PC-9 (cell line): ENCODE measurements around the gene SLC22A2. TPM values are rescaled to one million over a fixed set of nuclear protein-coding genes. Genes with fewer than 3 reads are reported as not detected.

Experiments
- BruUV-seq: library from RNA; stranded (reverse); fragments of 400-500 nt; replicated peaks from 2 replicates; lab custom pipeline; 2021; lab: Mats Ljungman, UMichigan
- CTCF ChIA-PET: fragments of 300-600 bp; sonication (Branson Sonifier 250); formaldehyde crosslinking; loops from one replicate; lab custom pipeline; 2022; ENCODE audit warnings: antibody characterized with exemption; lab: Charles Lee
- POLR2A ChIA-PET: fragments of 300-600 bp; sonication (Branson Sonifier 250); formaldehyde crosslinking; loops from one replicate; lab custom pipeline; 2022; ENCODE audit warnings: antibody characterized with exemption; ENCODE audit not compliant: unreplicated experiment; lab: Charles Lee
- DNase-seq, 2 experiments: peaks; one replicate each; pipeline versions ENCODE4 v3.0.0 to v3.0.0-alpha.2; 2015 to 2022; ENCODE audit warnings: mixed read lengths in 1 of 2
- H2AFZ ChIP-seq: fragments of 200-600 bp; sonication (generic); 2 replicates; pipeline ENCODE4 v1.8.1; 2017; ENCODE audit warnings: antibody characterized with exemption
- H3F3A ChIP-seq: fragments of 200-600 bp; sonication (generic); 2 replicates; pipeline ENCODE4 v1.8.1; 2017; ENCODE audit warnings: antibody characterized with exemption, mild to moderate bottlenecking, low read depth; ENCODE audit not compliant: insufficient read depth
- H3K27ac ChIP-seq: fragments of 200-600 bp; sonication (generic); 2 replicates; pipeline ENCODE4 v1.6.1; 2016; ENCODE audit warnings: mixed run types
- H3K27me3 ChIP-seq: fragments of 200-600 bp; sonication (generic); 2 replicates; pipeline ENCODE4 v1.6.1; 2016; ENCODE audit warnings: low read depth, mixed run types; ENCODE audit not compliant: insufficient read depth
- H3K36me3 ChIP-seq: fragments of 200-600 bp; sonication (generic); 2 replicates; pipeline ENCODE4 v1.6.1; 2016; ENCODE audit warnings: low read depth, mixed run types
- H3K4me1 ChIP-seq: fragments of 200-600 bp; sonication (generic); replicated peaks from 2 replicates; pipeline ENCODE4 v1.6.1; 2016; ENCODE audit warnings: mixed run types; ENCODE audit not compliant: insufficient read depth
- H3K4me2 ChIP-seq: fragments of 200-600 bp; sonication (generic); 2 replicates; pipeline ENCODE4 v1.6.1; 2017; ENCODE audit warnings: mixed run types
- H3K4me3 ChIP-seq: fragments of 200-600 bp; sonication (generic); 2 replicates; pipeline ENCODE4 v1.6.1; 2016; ENCODE audit warnings: mixed run types
- H3K79me2 ChIP-seq: fragments of 200-600 bp; sonication (generic); 2 replicates; pipeline ENCODE4 v1.6.1; 2017; ENCODE audit warnings: low read depth, mixed run types
- H3K9me2 ChIP-seq: fragments of 200-600 bp; sonication (generic); 2 replicates; pipeline ENCODE4 v1.8.1; 2017; ENCODE audit warnings: mild to moderate bottlenecking; ENCODE audit not compliant: insufficient read depth
- H3K9me3 ChIP-seq: fragments of 200-600 bp; sonication (generic); 2 replicates; pipeline ENCODE4 v1.8.1; 2016; ENCODE audit warnings: low read depth; ENCODE audit not compliant: insufficient read depth
- H4K20me1 ChIP-seq: fragments of 200-600 bp; sonication (generic); 2 replicates; pipeline ENCODE4 v1.8.1; 2017; ENCODE audit not compliant: insufficient read depth
- EZH2 ChIP-seq: fragments of 200-600 bp; sonication (generic); IDR thresholded peaks from 2 replicates; pipeline ENCODE4 v1.8.0; 2017; ENCODE audit warnings: antibody characterized with exemption, low read depth
- intact Hi-C: fragments of 100-400 bp; cut with micrococcal nuclease; formaldehyde crosslinking; loops from one replicate; pipeline ENCODE4 v1.10.0; 2022; ENCODE audit not compliant: unreplicated experiment
- total RNA-seq: library from RNA; stranded (reverse); gene quantifications from 2 replicates; pipeline ENCODE4 v1.2.3, GENCODE V29; 2021
- TF ChIP-seq, protein P1 (sequence below): fragments of 200-600 bp; sonication (generic); conservative IDR thresholded peaks from 2 replicates; pipeline ENCODE4 v1.6.1; 2017; ENCODE audit warnings: mixed run types, antibody characterized with exemption, mild to moderate bottlenecking, moderate library complexity

Gene SLC22A2
- total RNA-seq, 1 experiment from 2014 or later, result not detected

DNA sequence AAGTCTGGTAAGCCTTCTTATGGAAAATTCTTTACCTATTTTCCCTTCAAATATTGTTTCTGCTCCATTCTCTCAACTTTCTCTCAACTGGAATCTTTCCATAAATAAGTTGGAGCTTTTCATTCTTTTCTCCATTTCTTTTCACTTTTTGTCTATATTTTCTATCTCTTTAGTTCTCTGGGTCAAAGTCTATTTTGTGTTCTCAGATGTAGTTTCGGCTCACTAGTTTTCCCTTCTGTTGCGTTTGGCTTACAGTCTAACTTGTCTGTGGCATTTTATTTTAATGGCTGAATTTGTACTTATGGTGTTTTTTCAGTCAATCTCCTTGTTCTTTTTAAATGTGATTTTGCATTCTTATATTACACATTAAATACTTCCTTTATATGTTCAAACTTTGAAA, 14.1 kb upstream of the SLC22A2 start:
- no peaks in the 10 kb centered on the region for H3K4me1 ChIP-seq
- no peak overlapping the region for H3K4me3 ChIP-seq
- H4K20me1 ChIP-seq, result no peaks in the 10 kb centered on the region
- POLR2A ChIA-PET, result no interaction called here
- H3K9me2 ChIP-seq, result no peaks in the 10 kb centered on the region
- no peak overlapping the region for H3K27ac ChIP-seq
- no peaks in the 10 kb centered on the region for H3K79me2 ChIP-seq
- no TSS peak for BruUV-seq
- DNase-seq, result no peak
- H3K27me3 ChIP-seq, result no peaks in the 10 kb centered on the region
- CTCF ChIA-PET, result no interaction called here
- H3K9me3 ChIP-seq, result no peaks in the 10 kb centered on the region
- intact Hi-C loops, result no loop called here
- H3K36me3 ChIP-seq, result no peaks in the 10 kb centered on the region
- H3K4me2 ChIP-seq, result no peak overlapping the region
- no peaks in the 10 kb centered on the region for H3F3A ChIP-seq
- TF ChIP-seq, protein P1, sequence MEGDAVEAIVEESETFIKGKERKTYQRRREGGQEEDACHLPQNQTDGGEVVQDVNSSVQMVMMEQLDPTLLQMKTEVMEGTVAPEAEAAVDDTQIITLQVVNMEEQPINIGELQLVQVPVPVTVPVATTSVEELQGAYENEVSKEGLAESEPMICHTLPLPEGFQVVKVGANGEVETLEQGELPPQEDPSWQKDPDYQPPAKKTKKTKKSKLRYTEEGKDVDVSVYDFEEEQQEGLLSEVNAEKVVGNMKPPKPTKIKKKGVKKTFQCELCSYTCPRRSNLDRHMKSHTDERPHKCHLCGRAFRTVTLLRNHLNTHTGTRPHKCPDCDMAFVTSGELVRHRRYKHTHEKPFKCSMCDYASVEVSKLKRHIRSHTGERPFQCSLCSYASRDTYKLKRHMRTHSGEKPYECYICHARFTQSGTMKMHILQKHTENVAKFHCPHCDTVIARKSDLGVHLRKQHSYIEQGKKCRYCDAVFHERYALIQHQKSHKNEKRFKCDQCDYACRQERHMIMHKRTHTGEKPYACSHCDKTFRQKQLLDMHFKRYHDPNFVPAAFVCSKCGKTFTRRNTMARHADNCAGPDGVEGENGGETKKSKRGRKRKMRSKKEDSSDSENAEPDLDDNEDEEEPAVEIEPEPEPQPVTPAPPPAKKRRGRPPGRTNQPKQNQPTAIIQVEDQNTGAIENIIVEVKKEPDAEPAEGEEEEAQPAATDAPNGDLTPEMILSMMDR, result no peak
- TF ChIP-seq EZH2, result no peak
- no peak overlapping the region for H2AFZ ChIP-seq

DNA sequence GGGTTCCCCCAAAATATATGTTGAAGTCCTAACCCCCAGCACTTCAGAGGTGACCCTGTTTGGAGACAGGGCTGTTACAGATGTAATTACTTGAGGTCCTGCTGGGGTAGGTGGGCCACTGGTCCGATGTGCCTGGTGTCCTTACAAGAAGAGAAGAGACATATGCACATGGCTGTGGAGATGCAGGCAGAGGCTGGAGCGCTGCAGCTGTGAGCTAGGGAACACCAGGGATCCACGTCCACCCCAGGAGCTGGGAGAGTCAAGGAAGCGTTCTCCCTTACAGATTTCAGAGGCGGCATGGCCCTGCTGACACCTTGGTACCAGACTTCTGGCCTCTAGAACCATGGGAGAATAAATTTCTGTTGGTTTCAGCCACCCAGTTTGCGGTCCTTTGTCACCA, 11.7 kb upstream of the SLC22A2 start:
- H4K20me1 ChIP-seq, result no peaks in the 10 kb centered on the region
- H3K4me3 ChIP-seq, result no peak overlapping the region
- no peaks in the 10 kb centered on the region for H3K27me3 ChIP-seq
- CTCF ChIA-PET, result no interaction called here
- H3K9me3 ChIP-seq, result no peaks in the 10 kb centered on the region
- H2AFZ ChIP-seq, result no peak overlapping the region
- H3K79me2 ChIP-seq, result no peaks in the 10 kb centered on the region
- H3F3A ChIP-seq, result no peaks in the 10 kb centered on the region
- intact Hi-C loops, result no loop called here
- H3K4me1 ChIP-seq, result no peaks in the 10 kb centered on the region
- no peak for TF ChIP-seq EZH2
- TF ChIP-seq, protein P1, result no peak
- no peak for DNase-seq
- H3K36me3 ChIP-seq, result no peaks in the 10 kb centered on the region
- no peak overlapping the region for H3K27ac ChIP-seq
- H3K9me2 ChIP-seq, result no peaks in the 10 kb centered on the region
- no TSS peak for BruUV-seq
- H3K4me2 ChIP-seq, result no peak overlapping the region
- POLR2A ChIA-PET, result no interaction called here

DNA sequence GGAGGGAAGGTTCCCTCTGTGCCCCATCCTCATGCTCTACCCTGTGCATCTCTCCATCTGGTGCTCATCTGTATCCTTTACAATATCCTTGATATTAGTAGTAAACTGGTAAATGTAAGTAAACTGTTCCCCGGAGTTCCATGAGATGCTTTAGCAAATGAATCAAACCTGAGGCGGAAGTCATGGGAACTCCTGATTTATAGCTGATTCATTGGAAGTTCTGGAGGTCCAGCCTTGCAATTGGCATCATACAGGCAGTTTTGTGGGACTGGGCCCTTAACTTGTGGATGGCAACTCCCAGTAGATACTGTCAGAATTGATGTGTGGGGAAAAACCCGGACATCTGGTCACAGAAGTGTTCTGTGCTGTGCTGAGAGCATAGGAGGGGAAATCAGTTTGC, 11.2 kb upstream of the SLC22A2 start:
- Histone ChIP-seq H3K27ac (no peak overlapping the region), H3K27me3 (no peaks in the 10 kb centered on the region), H3K4me3 (no peak overlapping the region), H3K4me1 (no peaks in the 10 kb centered on the region), H4K20me1 (no peaks in the 10 kb centered on the region), H3K4me2 (no peak overlapping the region), H3K9me3 (no peaks in the 10 kb centered on the region), H3K9me2 (no peaks in the 10 kb centered on the region), H2AFZ (no peak overlapping the region), H3F3A (no peaks in the 10 kb centered on the region), H3K36me3 (no peaks in the 10 kb centered on the region), H3K79me2 (no peaks in the 10 kb centered on the region)
- TF ChIP-seq, protein P1, result no peak
- no peak for TF ChIP-seq EZH2
- BruUV-seq, result no TSS peak
- CTCF ChIA-PET, result no interaction called here
- POLR2A ChIA-PET, result no interaction called here
- DNase-seq, result no peak
- intact Hi-C loops, result no loop called here
